ENCODE measurements around the gene FANCD2. TPM values are rescaled to one million over a fixed set of nuclear protein-coding genes. Genes with fewer than 3 reads are reported as not detected.

FANCD2 gene
- total and polyA plus RNA-seq, 2 experiments from 2014 or later: 61.5 to 71.6 TPM

DNA sequence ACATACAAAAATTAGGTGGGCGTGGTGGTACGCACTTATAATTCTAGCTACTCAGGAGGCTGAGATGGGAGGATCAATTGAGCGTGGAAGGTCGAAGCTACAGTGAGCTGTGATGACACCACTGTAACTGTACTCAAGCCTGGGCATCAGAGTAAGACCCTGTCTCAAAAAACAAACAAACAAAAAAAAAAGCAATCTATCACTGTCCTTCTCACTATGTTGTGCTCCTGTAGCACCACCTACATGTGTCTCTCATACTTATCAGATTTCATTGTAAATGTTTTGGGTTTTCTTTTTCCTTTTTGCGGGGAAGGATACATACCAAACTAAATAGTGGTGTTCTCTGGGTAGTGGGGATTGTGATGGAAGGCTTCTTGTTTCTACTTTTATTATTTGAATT lies 14.8 kb downstream of the FANCD2 start (continued):
- TF ChIP-seq, protein P1, sequence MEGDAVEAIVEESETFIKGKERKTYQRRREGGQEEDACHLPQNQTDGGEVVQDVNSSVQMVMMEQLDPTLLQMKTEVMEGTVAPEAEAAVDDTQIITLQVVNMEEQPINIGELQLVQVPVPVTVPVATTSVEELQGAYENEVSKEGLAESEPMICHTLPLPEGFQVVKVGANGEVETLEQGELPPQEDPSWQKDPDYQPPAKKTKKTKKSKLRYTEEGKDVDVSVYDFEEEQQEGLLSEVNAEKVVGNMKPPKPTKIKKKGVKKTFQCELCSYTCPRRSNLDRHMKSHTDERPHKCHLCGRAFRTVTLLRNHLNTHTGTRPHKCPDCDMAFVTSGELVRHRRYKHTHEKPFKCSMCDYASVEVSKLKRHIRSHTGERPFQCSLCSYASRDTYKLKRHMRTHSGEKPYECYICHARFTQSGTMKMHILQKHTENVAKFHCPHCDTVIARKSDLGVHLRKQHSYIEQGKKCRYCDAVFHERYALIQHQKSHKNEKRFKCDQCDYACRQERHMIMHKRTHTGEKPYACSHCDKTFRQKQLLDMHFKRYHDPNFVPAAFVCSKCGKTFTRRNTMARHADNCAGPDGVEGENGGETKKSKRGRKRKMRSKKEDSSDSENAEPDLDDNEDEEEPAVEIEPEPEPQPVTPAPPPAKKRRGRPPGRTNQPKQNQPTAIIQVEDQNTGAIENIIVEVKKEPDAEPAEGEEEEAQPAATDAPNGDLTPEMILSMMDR (conservative IDR thresholded peaks at IDR 0.05; ENCODE audit: low read depth in 2 of 2): no peak
- TF ChIP-seq NANOG (IDR thresholded peaks at IDR 0.05; ENCODE audit: borderline replicate concordance) (no peak), CREB1 (CRISPR knock-in tag; IDR thresholded peaks at IDR 0.05; ENCODE audit: low read depth) (no peak), STAT1 (IDR thresholded peaks at IDR 0.05; ENCODE audit: unreplicated experiment) (no peak), ZNF331 (CRISPR knock-in tag; IDR thresholded peaks at IDR 0.05; ENCODE audit: low read depth) (no peak), POLR2AphosphoS5 (IDR thresholded peaks at IDR 0.05; ENCODE audit: low read depth) (no peak)

DNA sequence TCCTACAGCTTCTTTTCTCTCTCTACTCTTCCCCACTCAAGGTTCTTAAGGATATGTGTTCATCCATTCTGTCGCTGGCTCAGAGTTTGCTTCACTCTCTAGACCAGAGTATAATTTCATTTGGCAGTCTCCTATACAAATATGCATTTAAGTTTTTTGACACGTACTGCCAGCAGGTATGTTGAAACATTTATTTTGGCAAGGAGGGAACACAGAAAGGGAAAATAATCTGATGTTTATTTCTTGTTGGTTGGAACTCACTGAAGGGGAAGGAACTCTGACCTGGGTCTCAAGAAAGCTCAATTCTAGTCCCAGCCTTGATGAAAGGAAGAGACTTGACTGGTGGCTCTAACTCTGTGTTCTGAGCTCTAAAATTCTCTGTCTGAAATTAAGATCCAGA lies 21.6 kb downstream of the FANCD2 start:
- no peaks in the 10 kb centered on the region for H3K27me3 ChIP-seq (ENCODE audit: insufficient read depth)
- no peak overlapping the region for H3K27ac ChIP-seq (ENCODE audit: low read depth)
- no peak overlapping the region for H3K4me3 ChIP-seq
- no peaks in the 10 kb centered on the region for H3F3A ChIP-seq (replicated peaks; ENCODE audit: low read depth)
- H3K4me1 ChIP-seq (ENCODE audit: insufficient read depth): no peaks in the 10 kb centered on the region
- Mint-ChIP-seq H3K27me3 (ENCODE audit: insufficient read depth, low read depth, poor library complexity) (no peaks in the 10 kb centered on the region), H3K9me3 (no peaks in the 10 kb centered on the region), H3K27ac (no peak overlapping the region), H3K4me1 (no peaks in the 10 kb centered on the region), H3K4me3 (no peak overlapping the region), H3K36me3 (ENCODE audit: low read depth) (peaks cover 79% of the 10 kb centered on the region)
- peaks cover 38% of the 10 kb centered on the region for H3K36me3 ChIP-seq (ENCODE audit: insufficient read depth)
- no peak overlapping the region for H3K4me2 ChIP-seq
- no peak for ATAC-seq
- no peaks in the 10 kb centered on the region; the same call in 1 of the 2 replicates for H3K79me2 ChIP-seq (replicated peaks; ENCODE audit: insufficient read depth)
- no peak overlapping the region for H2AFZ ChIP-seq
- DNase-seq (ENCODE audit: low spot score): no peak
- H4K20me1 ChIP-seq (replicated peaks; ENCODE audit: insufficient read depth): peaks cover 12% of the 10 kb centered on the region
- TF ChIP-seq ZNF331 (CRISPR knock-in tag; IDR thresholded peaks at IDR 0.05; ENCODE audit: low read depth) (no peak), NANOG (IDR thresholded peaks at IDR 0.05; ENCODE audit: borderline replicate concordance) (no peak), ZNF114 (CRISPR knock-in tag; IDR thresholded peaks at IDR 0.05) (no peak)
- TF ChIP-seq, protein P2, sequence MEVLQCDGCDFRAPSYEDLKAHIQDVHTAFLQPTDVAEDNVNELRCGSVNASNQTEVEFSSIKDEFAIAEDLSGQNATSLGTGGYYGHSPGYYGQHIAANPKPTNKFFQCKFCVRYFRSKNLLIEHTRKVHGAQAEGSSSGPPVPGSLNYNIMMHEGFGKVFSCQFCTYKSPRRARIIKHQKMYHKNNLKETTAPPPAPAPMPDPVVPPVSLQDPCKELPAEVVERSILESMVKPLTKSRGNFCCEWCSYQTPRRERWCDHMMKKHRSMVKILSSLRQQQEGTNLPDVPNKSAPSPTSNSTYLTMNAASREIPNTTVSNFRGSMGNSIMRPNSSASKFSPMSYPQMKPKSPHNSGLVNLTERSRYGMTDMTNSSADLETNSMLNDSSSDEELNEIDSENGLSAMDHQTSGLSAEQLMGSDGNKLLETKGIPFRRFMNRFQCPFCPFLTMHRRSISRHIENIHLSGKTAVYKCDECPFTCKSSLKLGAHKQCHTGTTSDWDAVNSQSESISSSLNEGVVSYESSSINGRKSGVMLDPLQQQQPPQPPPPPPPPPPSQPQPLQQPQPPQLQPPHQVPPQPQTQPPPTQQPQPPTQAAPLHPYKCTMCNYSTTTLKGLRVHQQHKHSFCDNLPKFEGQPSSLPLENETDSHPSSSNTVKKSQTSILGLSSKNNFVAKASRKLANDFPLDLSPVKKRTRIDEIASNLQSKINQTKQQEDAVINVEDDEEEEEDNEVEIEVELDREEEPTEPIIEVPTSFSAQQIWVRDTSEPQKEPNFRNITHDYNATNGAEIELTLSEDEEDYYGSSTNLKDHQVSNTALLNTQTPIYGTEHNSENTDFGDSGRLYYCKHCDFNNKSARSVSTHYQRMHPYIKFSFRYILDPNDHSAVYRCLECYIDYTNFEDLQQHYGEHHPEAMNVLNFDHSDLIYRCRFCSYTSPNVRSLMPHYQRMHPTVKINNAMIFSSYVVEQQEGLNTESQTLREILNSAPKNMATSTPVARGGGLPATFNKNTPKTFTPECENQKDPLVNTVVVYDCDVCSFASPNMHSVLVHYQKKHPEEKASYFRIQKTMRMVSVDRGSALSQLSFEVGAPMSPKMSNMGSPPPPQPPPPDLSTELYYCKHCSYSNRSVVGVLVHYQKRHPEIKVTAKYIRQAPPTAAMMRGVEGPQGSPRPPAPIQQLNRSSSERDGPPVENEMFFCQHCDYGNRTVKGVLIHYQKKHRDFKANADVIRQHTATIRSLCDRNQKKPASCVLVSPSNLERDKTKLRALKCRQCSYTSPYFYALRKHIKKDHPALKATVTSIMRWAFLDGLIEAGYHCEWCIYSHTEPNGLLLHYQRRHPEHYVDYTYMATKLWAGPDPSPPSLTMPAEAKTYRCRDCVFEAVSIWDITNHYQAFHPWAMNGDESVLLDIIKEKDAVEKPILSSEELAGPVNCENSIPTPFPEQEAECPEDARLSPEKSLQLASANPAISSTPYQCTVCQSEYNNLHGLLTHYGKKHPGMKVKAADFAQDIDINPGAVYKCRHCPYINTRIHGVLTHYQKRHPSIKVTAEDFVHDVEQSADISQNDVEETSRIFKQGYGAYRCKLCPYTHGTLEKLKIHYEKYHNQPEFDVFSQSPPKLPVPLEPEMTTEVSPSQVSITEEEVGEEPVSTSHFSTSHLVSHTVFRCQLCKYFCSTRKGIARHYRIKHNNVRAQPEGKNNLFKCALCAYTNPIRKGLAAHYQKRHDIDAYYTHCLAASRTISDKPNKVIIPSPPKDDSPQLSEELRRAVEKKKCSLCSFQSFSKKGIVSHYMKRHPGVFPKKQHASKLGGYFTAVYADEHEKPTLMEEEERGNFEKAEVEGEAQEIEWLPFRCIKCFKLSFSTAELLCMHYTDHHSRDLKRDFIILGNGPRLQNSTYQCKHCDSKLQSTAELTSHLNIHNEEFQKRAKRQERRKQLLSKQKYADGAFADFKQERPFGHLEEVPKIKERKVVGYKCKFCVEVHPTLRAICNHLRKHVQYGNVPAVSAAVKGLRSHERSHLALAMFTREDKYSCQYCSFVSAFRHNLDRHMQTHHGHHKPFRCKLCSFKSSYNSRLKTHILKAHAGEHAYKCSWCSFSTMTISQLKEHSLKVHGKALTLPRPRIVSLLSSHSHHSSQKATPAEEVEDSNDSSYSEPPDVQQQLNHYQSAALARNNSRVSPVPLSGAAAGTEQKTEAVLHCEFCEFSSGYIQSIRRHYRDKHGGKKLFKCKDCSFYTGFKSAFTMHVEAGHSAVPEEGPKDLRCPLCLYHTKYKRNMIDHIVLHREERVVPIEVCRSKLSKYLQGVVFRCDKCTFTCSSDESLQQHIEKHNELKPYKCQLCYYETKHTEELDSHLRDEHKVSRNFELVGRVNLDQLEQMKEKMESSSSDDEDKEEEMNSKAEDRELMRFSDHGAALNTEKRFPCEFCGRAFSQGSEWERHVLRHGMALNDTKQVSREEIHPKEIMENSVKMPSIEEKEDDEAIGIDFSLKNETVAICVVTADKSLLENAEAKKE (CRISPR knock-in tag; IDR thresholded peaks at IDR 0.05): no peak
- TF ChIP-seq, protein P3, sequence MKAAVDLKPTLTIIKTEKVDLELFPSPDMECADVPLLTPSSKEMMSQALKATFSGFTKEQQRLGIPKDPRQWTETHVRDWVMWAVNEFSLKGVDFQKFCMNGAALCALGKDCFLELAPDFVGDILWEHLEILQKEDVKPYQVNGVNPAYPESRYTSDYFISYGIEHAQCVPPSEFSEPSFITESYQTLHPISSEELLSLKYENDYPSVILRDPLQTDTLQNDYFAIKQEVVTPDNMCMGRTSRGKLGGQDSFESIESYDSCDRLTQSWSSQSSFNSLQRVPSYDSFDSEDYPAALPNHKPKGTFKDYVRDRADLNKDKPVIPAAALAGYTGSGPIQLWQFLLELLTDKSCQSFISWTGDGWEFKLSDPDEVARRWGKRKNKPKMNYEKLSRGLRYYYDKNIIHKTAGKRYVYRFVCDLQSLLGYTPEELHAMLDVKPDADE (IDR thresholded peaks at IDR 0.05): no peak
- TF ChIP-seq, protein P4, sequence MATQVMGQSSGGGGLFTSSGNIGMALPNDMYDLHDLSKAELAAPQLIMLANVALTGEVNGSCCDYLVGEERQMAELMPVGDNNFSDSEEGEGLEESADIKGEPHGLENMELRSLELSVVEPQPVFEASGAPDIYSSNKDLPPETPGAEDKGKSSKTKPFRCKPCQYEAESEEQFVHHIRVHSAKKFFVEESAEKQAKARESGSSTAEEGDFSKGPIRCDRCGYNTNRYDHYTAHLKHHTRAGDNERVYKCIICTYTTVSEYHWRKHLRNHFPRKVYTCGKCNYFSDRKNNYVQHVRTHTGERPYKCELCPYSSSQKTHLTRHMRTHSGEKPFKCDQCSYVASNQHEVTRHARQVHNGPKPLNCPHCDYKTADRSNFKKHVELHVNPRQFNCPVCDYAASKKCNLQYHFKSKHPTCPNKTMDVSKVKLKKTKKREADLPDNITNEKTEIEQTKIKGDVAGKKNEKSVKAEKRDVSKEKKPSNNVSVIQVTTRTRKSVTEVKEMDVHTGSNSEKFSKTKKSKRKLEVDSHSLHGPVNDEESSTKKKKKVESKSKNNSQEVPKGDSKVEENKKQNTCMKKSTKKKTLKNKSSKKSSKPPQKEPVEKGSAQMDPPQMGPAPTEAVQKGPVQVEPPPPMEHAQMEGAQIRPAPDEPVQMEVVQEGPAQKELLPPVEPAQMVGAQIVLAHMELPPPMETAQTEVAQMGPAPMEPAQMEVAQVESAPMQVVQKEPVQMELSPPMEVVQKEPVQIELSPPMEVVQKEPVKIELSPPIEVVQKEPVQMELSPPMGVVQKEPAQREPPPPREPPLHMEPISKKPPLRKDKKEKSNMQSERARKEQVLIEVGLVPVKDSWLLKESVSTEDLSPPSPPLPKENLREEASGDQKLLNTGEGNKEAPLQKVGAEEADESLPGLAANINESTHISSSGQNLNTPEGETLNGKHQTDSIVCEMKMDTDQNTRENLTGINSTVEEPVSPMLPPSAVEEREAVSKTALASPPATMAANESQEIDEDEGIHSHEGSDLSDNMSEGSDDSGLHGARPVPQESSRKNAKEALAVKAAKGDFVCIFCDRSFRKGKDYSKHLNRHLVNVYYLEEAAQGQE (IDR thresholded peaks at IDR 0.05; ENCODE audit: unreplicated experiment): no peak
- TF ChIP-seq, protein P1 (conservative IDR thresholded peaks at IDR 0.05; ENCODE audit: low read depth in 2 of 2): no peak
- no peaks in the 10 kb centered on the region for H3K9me2 ChIP-seq (ENCODE audit: insufficient read depth)
